NT2/D1 (cell line): ENCODE measurements around the gene GIPC1.

Experiments
- SUZ12 ChIP-seq: IDR thresholded peaks from 2 replicates; pipeline ENCODE4 v1.6.1; 2011; ENCODE audit not compliant: insufficient read length, insufficient read depth; ENCODE audit errors: extremely low read depth
- YY1 ChIP-seq: IDR thresholded peaks from 2 replicates; pipeline ENCODE4 v1.6.1; 2011; ENCODE audit not compliant: insufficient read length, insufficient read depth
- ZNF274 ChIP-seq: IDR thresholded peaks from 2 replicates; pipeline ENCODE4 v1.6.1; 2011; ENCODE audit warnings: mild to moderate bottlenecking, low read depth, low read length

DNA sequence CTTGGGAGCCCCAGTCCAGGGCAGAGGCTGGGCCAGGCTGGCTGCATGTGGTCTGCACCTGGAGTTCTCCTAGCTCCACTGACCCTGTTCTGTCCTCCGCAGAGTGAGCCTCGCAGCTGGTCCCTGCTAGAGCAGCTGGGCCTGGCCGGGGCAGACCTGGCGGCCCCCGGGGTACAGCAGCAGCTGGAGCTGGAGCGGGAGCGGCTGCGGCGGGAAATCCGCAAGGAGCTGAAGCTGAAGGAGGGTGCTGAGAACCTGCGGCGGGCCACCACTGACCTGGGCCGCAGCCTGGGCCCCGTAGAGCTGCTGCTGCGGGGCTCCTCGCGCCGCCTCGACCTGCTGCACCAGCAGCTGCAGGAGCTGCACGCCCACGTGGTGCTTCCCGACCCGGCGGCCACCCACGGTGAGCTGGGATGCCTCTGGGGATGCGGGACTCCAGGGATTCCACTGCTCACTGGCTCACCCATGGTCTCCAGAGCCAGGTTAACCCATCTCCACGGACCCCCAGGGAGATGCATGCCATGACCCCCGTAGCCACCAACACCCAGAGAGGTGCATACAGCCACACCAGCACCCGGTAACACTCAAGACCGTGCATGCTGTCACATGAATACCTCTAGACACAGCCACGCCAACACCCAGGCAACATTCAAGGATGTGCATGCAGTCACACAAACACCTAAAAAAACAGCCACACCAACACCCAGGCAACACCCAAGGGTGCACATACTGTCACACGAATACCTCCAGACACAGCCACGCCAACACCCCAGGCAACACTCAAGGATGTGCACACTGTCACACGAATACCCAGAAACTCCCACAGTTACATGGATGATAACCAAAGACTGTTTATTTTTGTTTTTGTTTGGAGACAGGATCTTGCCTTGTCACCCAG, 54.6 kb downstream of the GIPC1 start:
- TF ChIP-seq SUZ12 (no peak), YY1 (no peak), ZNF274 (no peak)
